MCF 10A (cell line): ENCODE measurements around the gene RAD21L1. TPM values are rescaled to one million over a fixed set of nuclear protein-coding genes. Genes with fewer than 3 reads are reported as not detected.
A peak's percentile ranks its signal among the peaks of the same experiment; 100 is the strongest.

Experiments used
- BruUV-seq: library from RNA; stranded (reverse); fragments of 400-500 nt; replicated peaks from 2 replicates; lab custom pipeline; 2021; lab: Mats Ljungman, UMichigan
- CTCF ChIA-PET: fragments of 300-600 bp; sonication (Branson Sonifier 250); formaldehyde crosslinking; extraction: SDS; loops from one replicate; lab custom pipeline; 2021; ENCODE audit warnings: antibody characterized with exemption, inconsistent platforms; lab: Yijun Ruan, JAX
- POLR2A ChIA-PET: fragments of 300-600, 350-650 bp; sonication (Branson Sonifier 250); formaldehyde crosslinking; extraction: SDS; loops from one replicate; lab custom pipeline; 2020; ENCODE audit warnings: antibody characterized with exemption, inconsistent platforms; lab: Yijun Ruan, JAX
- DNase-seq: peaks from one replicate; pipeline ENCODE4 v3.0.0-alpha.2; 2018; ENCODE audit not compliant: unreplicated experiment
- H3K27ac Mint-ChIP-seq: one replicate; pipeline ENCODE4 v1.8.0; 2022; ENCODE audit warnings: mild to moderate bottlenecking, low read depth, mixed read lengths; ENCODE audit not compliant: unreplicated experiment
- H3K27me3 Mint-ChIP-seq: one replicate; pipeline ENCODE4 v1.8.0; 2022; ENCODE audit warnings: mixed read lengths; ENCODE audit not compliant: insufficient read depth, unreplicated experiment
- H3K36me3 Mint-ChIP-seq: one replicate; pipeline ENCODE4 v1.8.0; 2022; ENCODE audit warnings: mild to moderate bottlenecking, moderate library complexity, mixed read lengths; ENCODE audit not compliant: insufficient read depth, unreplicated experiment
- H3K4me1 Mint-ChIP-seq: one replicate; pipeline ENCODE4 v1.8.0; 2022; ENCODE audit warnings: mixed read lengths; ENCODE audit not compliant: insufficient read depth, unreplicated experiment
- H3K4me3 Mint-ChIP-seq: one replicate; pipeline ENCODE4 v1.8.0; 2022; ENCODE audit warnings: mild to moderate bottlenecking, moderate library complexity, mixed read lengths; ENCODE audit not compliant: unreplicated experiment
- H3K9me3 Mint-ChIP-seq: one replicate; pipeline ENCODE4 v1.8.0; 2022; ENCODE audit warnings: mixed read lengths; ENCODE audit not compliant: unreplicated experiment
- CTCF ChIP-seq: fragments of 200-600 bp; IDR thresholded peaks from one replicate; pipeline ENCODE4 v1.8.0; 2022; ENCODE audit warnings: antibody characterized with exemption, mild to moderate bottlenecking; ENCODE audit not compliant: unreplicated experiment
- intact Hi-C: fragments of 100-400 bp; cut with micrococcal nuclease; formaldehyde crosslinking; loops from 2 replicates; pipeline ENCODE4 v1.14.1; 2022
- total RNA-seq: library from RNA; stranded (reverse); gene quantifications from 2 replicates; pipeline ENCODE4 v1.2.3, GENCODE V29; 2022

The RAD21L1 gene
- total RNA-seq, 1 experiment from 2014 or later: not detected

- no peak for TF ChIP-seq CTCF
- ChIA-PET CTCF (no interaction called here), POLR2A (interaction anchor here (0.5 to 1.0 kb wide), 2 partner anchors 23 to 562 kb away, joined by 3 to 5 read pairs; no protein-coding TSS in a partner anchor)
- no TSS peak for BruUV-seq
- H3K27me3 Mint-ChIP-seq: no peaks in the 10 kb centered on the region
- no peaks in the 10 kb centered on the region for H3K9me3 Mint-ChIP-seq
- intact Hi-C loops: no loop called here
- peaks cover 12% of the 10 kb centered on the region for H3K36me3 Mint-ChIP-seq
- H3K27ac Mint-ChIP-seq: no peak overlapping the region
- DNase-seq: peak; percentile 56
- H3K4me3 Mint-ChIP-seq: no peak overlapping the region
- H3K4me1 Mint-ChIP-seq: peaks cover 15% of the 10 kb centered on the region
These were observed 77.1 kb downstream of the RAD21L1 start for GRCh38 chr20:1302685-1303541.

DNA sequence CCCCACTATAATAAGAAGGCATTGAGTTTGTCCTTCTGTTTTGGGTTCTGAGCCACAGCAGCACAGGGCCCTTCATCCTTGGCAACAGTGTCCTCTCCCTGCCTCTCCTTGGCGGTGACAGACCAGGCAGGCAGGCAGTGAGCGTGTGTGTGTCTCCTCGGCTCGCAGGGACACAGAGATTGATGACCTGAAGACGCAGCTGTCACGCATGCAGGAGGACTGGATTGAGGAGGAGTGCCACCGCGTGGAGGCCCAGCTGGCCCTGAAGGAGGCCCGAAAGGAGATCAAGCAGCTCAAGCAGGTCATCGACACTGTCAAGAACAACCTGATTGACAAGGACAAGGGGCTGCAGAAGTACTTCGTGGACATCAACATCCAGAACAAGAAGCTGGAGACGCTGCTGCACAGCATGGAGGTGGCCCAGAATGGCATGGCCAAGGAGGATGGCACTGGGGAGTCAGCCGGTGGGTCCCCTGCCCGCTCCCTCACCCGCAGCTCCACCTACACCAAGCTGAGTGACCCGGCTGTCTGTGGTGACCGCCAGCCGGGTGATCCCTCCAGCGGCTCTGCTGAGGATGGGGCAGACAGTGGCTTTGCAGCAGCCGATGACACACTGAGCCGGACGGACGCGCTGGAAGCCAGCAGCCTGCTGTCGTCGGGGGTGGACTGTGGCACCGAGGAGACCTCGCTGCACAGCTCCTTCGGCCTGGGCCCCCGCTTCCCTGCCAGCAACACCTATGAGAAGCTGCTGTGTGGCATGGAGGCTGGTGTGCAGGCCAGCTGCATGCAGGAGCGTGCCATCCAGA is 79.1 kb downstream of the RAD21L1 start:
- no peaks in the 10 kb centered on the region for H3K27me3 Mint-ChIP-seq

More for the DNA sequence above, 79.1 kb downstream of the RAD21L1 start:
- TF ChIP-seq CTCF: no peak
- H3K9me3 Mint-ChIP-seq: no peaks in the 10 kb centered on the region
- peaks cover 15% of the 10 kb centered on the region for H3K4me1 Mint-ChIP-seq
- no peak overlapping the region for H3K27ac Mint-ChIP-seq
- no peak for DNase-seq
- intact Hi-C loops: no loop called here
- ChIA-PET CTCF (interaction anchor here (1.4 to 2.6 kb wide), 2 partner anchors 132 to 198 kb away, joined by 4 to 9 read pairs; no protein-coding TSS in a partner anchor), POLR2A (interaction anchor here (0.6 to 0.9 kb wide), 2 partner anchors 17 to 21 kb away, joined by 3 read pairs; no protein-coding TSS in a partner anchor)
- no peak overlapping the region for H3K4me3 Mint-ChIP-seq
- peaks cover 12% of the 10 kb centered on the region for H3K36me3 Mint-ChIP-seq
- no TSS peak for BruUV-seq

Other genes starting within 250 kb of the RAD21L1 start
- not detected in 2 replicates for gene RSPO4, start 223.7 kb upstream of the RAD21L1 start, total RNA-seq
- 207 and 212 TPM in 2 replicates for gene PSMF1, start 107.4 kb upstream of the RAD21L1 start, total RNA-seq
- not detected in 2 replicates for gene TMEM74B, start 41.1 kb upstream of the RAD21L1 start, total RNA-seq
- gene C20orf202, start 22.6 kb upstream of the RAD21L1 start, total RNA-seq: not detected in 2 replicates
- 2.2 and 2.6 TPM in 2 replicates for gene SNPH, start 40.2 kb downstream of the RAD21L1 start, total RNA-seq
- 8.3 and 11.8 TPM in 2 replicates for gene SDCBP2, start 103.1 kb downstream of the RAD21L1 start, total RNA-seq
- gene FKBP1A, start 167.0 kb downstream of the RAD21L1 start, total RNA-seq: 209 and 217 TPM in 2 replicates
- 63.3 and 76.1 TPM in 2 replicates for gene NSFL1C, start 240.8 kb downstream of the RAD21L1 start, total RNA-seq